UCSD-AML1 (cell line): ENCODE data around the gene TROAP.
"Not testable (repeated sequence)": the region's sequence is repeated elsewhere in the genome, so short reads cannot be mapped to it uniquely, and the experiment has no call there.

ENCODE experiments used
- DNase-seq: peaks from one replicate; lab custom pipeline; 2025; ENCODE audit not compliant: unreplicated experiment; lab: John Stamatoyannopoulos, UW

Gene TROAP

GRCh38 chr12:49366096-49366651 is 43.1 kb downstream of the TROAP start:
- DNase-seq = no peak

GRCh38 chr12:49366652-49367380 is 43.8 kb downstream of the TROAP start:
- peak; percentile 97 for DNase-seq

GRCh38 chr12:49367381-49368239 is 44.6 kb downstream of the TROAP start, which contains the start of gene SPATS2:
Gene SPATS2 (plus strand): TSS chr12:49367462. CDS start chr12:49461013, 93,551 bp downstream.
- no peak for DNase-seq

GRCh38 chr12:49368240-49368600 is 45.2 kb downstream of the TROAP start:
- DNase-seq = no peak

GRCh38 chr12:49369411-49370145 is 46.5 kb downstream of the TROAP start:
- peak; percentile 33 for DNase-seq

- no peak for DNase-seq
These were observed 47.5 kb downstream of the TROAP start for GRCh38 chr12:49370539-49370938.

- DNase-seq = no peak
These were observed 52.4 kb downstream of the TROAP start for GRCh38 chr12:49375406-49375805.

GRCh38 chr12:49377386-49377785 is 54.3 kb downstream of the TROAP start:
- DNase-seq = no peak

GRCh38 chr12:49380184-49380583 is 57.1 kb downstream of the TROAP start:
- DNase-seq = not testable (repeated sequence)
